Parathyroid adenoma (tissue), 2 donors: ENCODE measurements around the gene SNX25.

Experiments used
- H2AFZ ChIP-seq: fragments of 300-600 bp; sonication (generic); one replicate; pipeline ENCODE4 v1.7.0; 2017; ENCODE audit warnings: antibody characterized with exemption, mild to moderate bottlenecking
- H3K27ac ChIP-seq: fragments of 300-600 bp; sonication (generic); one replicate; pipeline ENCODE4 v1.7.0; 2017
- H3K27me3 ChIP-seq: fragments of 300-600 bp; sonication (generic); one replicate; pipeline ENCODE4 v1.7.0; 2017; ENCODE audit warnings: low read length; ENCODE audit not compliant: control insufficient read depth, insufficient read depth
- H3K36me3 ChIP-seq: fragments of 300-600 bp; sonication (generic); one replicate; pipeline ENCODE4 v1.7.0; 2017; ENCODE audit warnings: low read length; ENCODE audit not compliant: control insufficient read depth, insufficient read depth
- H3K4me1 ChIP-seq: fragments of 300-600 bp; sonication (generic); one replicate; pipeline ENCODE4 v1.7.0; 2017; ENCODE audit warnings: control low read depth
- H3K4me2 ChIP-seq: fragments of 300-600 bp; sonication (generic); one replicate; pipeline ENCODE4 v1.7.0; 2017; ENCODE audit warnings: low read length
- H3K4me3 ChIP-seq: fragments of 300-600 bp; sonication (generic); one replicate; pipeline ENCODE4 v1.7.0; 2017; ENCODE audit warnings: low read depth, low read length
- H3K79me2 ChIP-seq: fragments of 300-600 bp; sonication (generic); one replicate; pipeline ENCODE4 v1.7.0; 2017; ENCODE audit warnings: control low read depth
- H3K9ac ChIP-seq: fragments of 300-600 bp; sonication (generic); one replicate; pipeline ENCODE4 v1.7.0; 2017; ENCODE audit warnings: mild to moderate bottlenecking
- H3K9me3 ChIP-seq: fragments of 300-600 bp; sonication (generic); one replicate; pipeline ENCODE4 v1.7.0; 2017; ENCODE audit warnings: low read length; ENCODE audit not compliant: control insufficient read depth
- TF ChIP-seq, protein P1 (sequence below): fragments of 300-600 bp; sonication (generic); IDR thresholded peaks from one replicate; pipeline ENCODE4 v1.7.0; 2017; ENCODE audit warnings: antibody characterized with exemption, mild to moderate bottlenecking
- donor health status: primary hyperparathyroidism.

Gene SNX25

DNA sequence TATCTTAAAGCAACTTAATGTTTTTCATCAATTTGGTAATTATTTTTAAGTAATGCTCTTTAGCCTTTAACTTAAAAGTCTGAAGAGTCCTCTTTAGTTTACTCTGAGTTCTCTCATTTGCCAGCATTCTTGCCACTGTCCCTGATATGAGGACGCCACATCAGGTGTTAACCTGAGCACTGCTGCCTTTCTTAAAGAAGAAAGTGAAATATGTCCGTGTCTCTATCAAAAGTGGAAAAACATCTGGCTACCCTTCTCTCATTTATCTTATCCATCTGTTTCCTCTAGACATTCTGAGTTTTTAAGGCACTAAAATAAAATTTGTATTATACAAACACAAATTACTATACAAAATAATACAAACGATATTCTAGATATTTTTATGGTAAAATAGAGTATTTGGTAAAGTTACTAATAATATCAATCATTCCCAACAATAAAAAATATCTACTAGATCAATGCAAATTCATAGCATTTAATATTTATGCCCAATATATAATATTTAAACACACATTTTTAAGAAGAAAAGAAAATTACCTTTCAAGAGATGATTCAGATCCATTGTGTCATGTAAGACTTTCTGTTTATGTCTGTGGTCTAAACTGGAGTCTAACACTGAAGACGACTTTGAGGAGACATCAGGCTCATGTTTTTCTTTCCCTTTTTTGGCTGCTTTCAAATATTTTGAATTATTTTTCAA lies 19.6 kb upstream of the SNX25 start:
- H3K4me3 ChIP-seq = no peak overlapping the region
- H3K9me3 ChIP-seq = no peaks in the 10 kb centered on the region
- H3K9ac ChIP-seq = no peak overlapping the region
- no peak overlapping the region for H3K4me2 ChIP-seq
- no peaks in the 10 kb centered on the region for H3K36me3 ChIP-seq
- H3K79me2 ChIP-seq = no peaks in the 10 kb centered on the region
- H2AFZ ChIP-seq = no peak overlapping the region
- H3K27me3 ChIP-seq = no peaks in the 10 kb centered on the region
- no peak overlapping the region for H3K27ac ChIP-seq
- TF ChIP-seq, protein P1, sequence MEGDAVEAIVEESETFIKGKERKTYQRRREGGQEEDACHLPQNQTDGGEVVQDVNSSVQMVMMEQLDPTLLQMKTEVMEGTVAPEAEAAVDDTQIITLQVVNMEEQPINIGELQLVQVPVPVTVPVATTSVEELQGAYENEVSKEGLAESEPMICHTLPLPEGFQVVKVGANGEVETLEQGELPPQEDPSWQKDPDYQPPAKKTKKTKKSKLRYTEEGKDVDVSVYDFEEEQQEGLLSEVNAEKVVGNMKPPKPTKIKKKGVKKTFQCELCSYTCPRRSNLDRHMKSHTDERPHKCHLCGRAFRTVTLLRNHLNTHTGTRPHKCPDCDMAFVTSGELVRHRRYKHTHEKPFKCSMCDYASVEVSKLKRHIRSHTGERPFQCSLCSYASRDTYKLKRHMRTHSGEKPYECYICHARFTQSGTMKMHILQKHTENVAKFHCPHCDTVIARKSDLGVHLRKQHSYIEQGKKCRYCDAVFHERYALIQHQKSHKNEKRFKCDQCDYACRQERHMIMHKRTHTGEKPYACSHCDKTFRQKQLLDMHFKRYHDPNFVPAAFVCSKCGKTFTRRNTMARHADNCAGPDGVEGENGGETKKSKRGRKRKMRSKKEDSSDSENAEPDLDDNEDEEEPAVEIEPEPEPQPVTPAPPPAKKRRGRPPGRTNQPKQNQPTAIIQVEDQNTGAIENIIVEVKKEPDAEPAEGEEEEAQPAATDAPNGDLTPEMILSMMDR = no peak
- no peaks in the 10 kb centered on the region for H3K4me1 ChIP-seq

GRCh38 chr4:185190306-185190856 lies 19.0 kb upstream of the SNX25 start:
- TF ChIP-seq, protein P1 = no peak
- H3K4me1 ChIP-seq = no peaks in the 10 kb centered on the region
- no peaks in the 10 kb centered on the region for H3K9me3 ChIP-seq
- H3K4me3 ChIP-seq = no peak overlapping the region
- H3K4me2 ChIP-seq = no peak overlapping the region
- no peak overlapping the region for H2AFZ ChIP-seq
- H3K9ac ChIP-seq = no peak overlapping the region
- no peaks in the 10 kb centered on the region for H3K79me2 ChIP-seq
- H3K27ac ChIP-seq = no peak overlapping the region
- no peaks in the 10 kb centered on the region for H3K36me3 ChIP-seq
- H3K27me3 ChIP-seq = no peaks in the 10 kb centered on the region

GRCh38 chr4:185192059-185192458 lies 17.3 kb upstream of the SNX25 start:
- Histone ChIP-seq H3K79me2 (no peaks in the 10 kb centered on the region), H3K36me3 (no peaks in the 10 kb centered on the region), H3K4me1 (no peaks in the 10 kb centered on the region), H3K9me3 (no peaks in the 10 kb centered on the region), H2AFZ (no peak overlapping the region), H3K9ac (no peak overlapping the region), H3K4me2 (no peak overlapping the region), H3K4me3 (no peak overlapping the region), H3K27ac (no peak overlapping the region), H3K27me3 (no peaks in the 10 kb centered on the region)
- TF ChIP-seq, protein P1 = no peak

GRCh38 chr4:185194924-185195888 lies 14.2 kb upstream of the SNX25 start:
- H3K36me3 ChIP-seq = no peaks in the 10 kb centered on the region
- TF ChIP-seq, protein P1 = no peak
- no peak overlapping the region for H3K9ac ChIP-seq

More at GRCh38 chr4:185194924-185195888, 14.2 kb upstream of the SNX25 start:
- H3K4me3 ChIP-seq = no peak overlapping the region
- no peaks in the 10 kb centered on the region for H3K9me3 ChIP-seq
- H3K4me2 ChIP-seq = no peak overlapping the region
- no peaks in the 10 kb centered on the region for H3K79me2 ChIP-seq
- no peak overlapping the region for H3K27ac ChIP-seq
- no peak overlapping the region for H2AFZ ChIP-seq
- H3K4me1 ChIP-seq = no peaks in the 10 kb centered on the region
- H3K27me3 ChIP-seq = no peaks in the 10 kb centered on the region
